Immature natural killer cell (primary cell): Measurements from ENCODE around the gene FLT3. TPM values are rescaled to one million over a fixed set of nuclear protein-coding genes. Genes with fewer than 3 reads are reported as not detected.
"Not testable (repeated sequence)": the region's sequence is repeated elsewhere in the genome, so short reads cannot be mapped to it uniquely, and the experiment has no call there.

Experiments used
- DNase-seq, 3 donors: peaks; one replicate each; pipeline ENCODE4 v3.0.0; 2022; ENCODE audit warnings: mixed read lengths in 1 of 3
- H3K27ac Mint-ChIP-seq, 6 donors: one replicate each; pipeline ENCODE4 v1.8.0; 2020; ENCODE audit warnings: mixed read lengths in 6 of 6, mild to moderate bottlenecking in 5 of 6, inconsistent platforms in 4 of 6, moderate library complexity in 3 of 6
- H3K27me3 Mint-ChIP-seq, 3 donors: one replicate each; pipeline ENCODE4 v1.8.0; 2020 to 2021; ENCODE audit warnings: low read depth in 3 of 3, mild to moderate bottlenecking in 3 of 3, mixed read lengths in 3 of 3, moderate library complexity in 3 of 3, inconsistent platforms in 1 of 3
- H3K36me3 Mint-ChIP-seq, 3 donors: one replicate each; pipeline ENCODE4 v1.8.0; 2020; ENCODE audit warnings: mixed read lengths in 3 of 3, inconsistent platforms in 2 of 3, mild to moderate bottlenecking in 2 of 3
- H3K4me1 Mint-ChIP-seq, 2 donors: one replicate each; pipeline ENCODE4 v1.8.0; 2020; ENCODE audit warnings: inconsistent platforms in 2 of 2, mild to moderate bottlenecking in 2 of 2, mixed read lengths in 2 of 2, moderate library complexity in 1 of 2
- H3K4me3 Mint-ChIP-seq, 5 donors: one replicate each; pipeline ENCODE4 v1.8.0; 2020; ENCODE audit warnings: mild to moderate bottlenecking in 5 of 5, mixed read lengths in 5 of 5, inconsistent platforms in 3 of 5, moderate library complexity in 3 of 5
- H3K9me3 Mint-ChIP-seq, 6 donors: one replicate each; pipeline ENCODE4 v1.8.0; 2020; ENCODE audit warnings: mild to moderate bottlenecking in 6 of 6, mixed read lengths in 6 of 6, inconsistent platforms in 4 of 6, moderate library complexity in 3 of 6
- polyA plus RNA-seq, 3 donors: library from polyadenylated mRNA; unstranded; fragments of 300-500 nt; fragmentation: Illumina TruSeq; gene quantifications; one replicate each; pipeline ENCODE4 v1.2.3, GENCODE V29; 2021

The FLT3 gene
- polyA plus RNA-seq, 3 donors from 2014 or later = 0.80 to 1.6 (median 1.2) TPM

DNA sequence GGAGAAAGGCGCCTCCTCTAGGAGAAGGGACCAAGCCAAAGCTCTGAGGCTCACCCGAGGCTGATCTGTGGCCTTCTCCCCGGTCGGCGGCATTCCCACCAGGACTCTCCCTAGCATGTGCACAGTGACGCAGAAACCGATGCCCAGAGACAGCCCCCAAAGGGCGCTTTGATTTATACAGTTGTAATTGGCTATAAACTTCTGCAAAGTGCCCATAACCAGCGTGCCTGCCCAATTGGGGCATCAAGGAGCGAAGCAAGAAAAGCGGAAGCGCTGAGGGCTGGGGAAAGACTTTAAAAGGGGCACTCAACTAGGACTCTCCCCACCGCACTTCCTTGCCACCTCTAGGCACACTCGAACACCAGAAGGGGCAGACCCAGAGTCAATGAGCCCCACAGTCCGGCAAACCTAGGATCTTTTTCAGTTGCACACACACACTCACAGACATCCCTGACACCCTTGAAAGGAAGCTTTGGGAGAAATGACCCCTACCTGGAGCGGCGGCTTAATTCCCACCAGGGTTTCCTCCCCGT, 133.1 kb downstream of the FLT3 start:
- Mint-ChIP-seq H3K36me3 (no peaks in the 10 kb centered on the region), H3K9me3 (peaks cover 0 to 1% (median 0%) of the 10 kb centered on the region in 6 donors), H3K27ac (no peak overlapping the region), H3K4me1 (no peaks in the 10 kb centered on the region), H3K4me3 (no peak overlapping the region), H3K27me3 (peaks cover 17 to 47% (median 24%) of the 10 kb centered on the region in 3 donors)
- DNase-seq = no peak

- Mint-ChIP-seq H3K9me3 (peaks cover 0 to 1% (median 0%) of the 10 kb centered on the region in 6 donors), H3K27me3 (peaks cover 18 to 48% (median 27%) of the 10 kb centered on the region in 3 donors), H3K36me3 (no peaks in the 10 kb centered on the region), H3K4me1 (no peaks in the 10 kb centered on the region), H3K4me3 (no peak overlapping the region), H3K27ac (no peak overlapping the region)
- no peak for DNase-seq
Measured at GRCh38 chr13:27966641-27967202, 133.7 kb downstream of the FLT3 start.

GRCh38 chr13:27965740-27966640, 134.4 kb downstream of the FLT3 start:
- no peak overlapping the region for H3K4me3 Mint-ChIP-seq
- no peak for DNase-seq
- H3K27me3 Mint-ChIP-seq = peaks cover 18 to 42% (median 29%) of the 10 kb centered on the region in 3 donors
- H3K4me1 Mint-ChIP-seq = no peaks in the 10 kb centered on the region
- H3K27ac Mint-ChIP-seq = no peak overlapping the region
- H3K36me3 Mint-ChIP-seq = no peaks in the 10 kb centered on the region
- peaks cover 0 to 1% (median 0%) of the 10 kb centered on the region in 6 donors for H3K9me3 Mint-ChIP-seq

DNA sequence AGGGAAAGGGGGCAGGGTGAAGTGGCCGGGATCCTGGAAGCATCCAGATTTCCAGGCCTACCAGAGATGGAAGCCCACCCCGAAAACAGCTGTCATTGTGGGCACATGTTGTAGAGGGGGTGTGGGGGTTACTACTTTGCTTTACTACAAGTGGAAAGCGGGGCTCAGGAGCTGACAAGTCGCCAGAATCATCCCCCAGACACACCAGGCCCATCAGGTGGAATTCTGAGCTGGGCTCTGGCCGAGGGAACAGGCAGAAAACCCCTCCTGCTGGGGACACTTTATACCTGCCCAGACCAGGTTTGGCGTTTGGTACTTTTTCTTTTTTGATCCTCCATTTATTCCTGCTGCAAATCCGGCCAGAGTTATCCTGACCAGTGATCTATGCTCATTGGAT, 135.0 kb downstream of the FLT3 start:
- Mint-ChIP-seq H3K4me1 (no peaks in the 10 kb centered on the region), H3K36me3 (no peaks in the 10 kb centered on the region), H3K27me3 (peaks cover 18 to 39% (median 29%) of the 10 kb centered on the region in 3 donors), H3K4me3 (no peak overlapping the region), H3K27ac (no peak overlapping the region), H3K9me3 (peaks cover 0 to 1% (median 0%) of the 10 kb centered on the region in 6 donors)
- no peak for DNase-seq

GRCh38 chr13:27964741-27965323, 135.5 kb downstream of the FLT3 start:
- Mint-ChIP-seq H3K36me3 (no peaks in the 10 kb centered on the region), H3K27ac (no peak overlapping the region), H3K9me3 (peaks cover 0 to 1% (median 0%) of the 10 kb centered on the region in 6 donors), H3K27me3 (peaks cover 18 to 40% (median 30%) of the 10 kb centered on the region in 3 donors), H3K4me3 (no peak overlapping the region), H3K4me1 (peaks cover 3 to 5% of the 10 kb centered on the region in 2 donors)
- DNase-seq = no peak

DNA sequence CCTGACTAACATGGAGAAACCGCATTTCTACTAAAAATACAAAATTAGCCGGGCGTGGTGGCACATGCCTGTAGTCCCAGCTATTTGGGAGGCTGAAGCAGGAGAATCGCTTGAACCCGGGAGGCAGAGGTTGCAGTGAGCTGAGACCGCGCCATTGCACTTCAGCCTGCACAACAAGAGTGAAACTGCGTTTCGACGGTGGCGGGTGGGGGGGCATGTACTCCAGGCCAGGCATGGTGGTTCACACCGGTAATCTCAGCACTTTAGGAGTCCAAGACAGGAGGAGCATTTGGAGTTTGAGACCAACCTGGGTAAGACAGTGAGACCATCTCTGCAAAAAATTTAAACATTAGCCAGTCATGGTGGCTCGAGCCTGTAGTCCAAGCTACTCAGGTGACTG, 136.2 kb downstream of the FLT3 start:
- H3K27ac Mint-ChIP-seq, DNase-seq, H3K4me1 Mint-ChIP-seq, H3K4me3 Mint-ChIP-seq, H3K36me3 Mint-ChIP-seq, H3K9me3 Mint-ChIP-seq: not testable (repeated sequence)
- peaks cover 13 to 38% (median 30%) of the 10 kb centered on the region in 3 donors for H3K27me3 Mint-ChIP-seq

- Mint-ChIP-seq H3K27ac (no peak overlapping the region), H3K4me1 (peaks cover 3 to 5% of the 10 kb centered on the region in 2 donors), H3K9me3 (no peaks in the 10 kb centered on the region), H3K36me3 (no peaks in the 10 kb centered on the region), H3K27me3 (peaks cover 15 to 41% (median 33%) of the 10 kb centered on the region in 3 donors), H3K4me3 (no peak overlapping the region)
- DNase-seq = no peak
Measured at GRCh38 chr13:27963491-27963890, 136.9 kb downstream of the FLT3 start.

DNA sequence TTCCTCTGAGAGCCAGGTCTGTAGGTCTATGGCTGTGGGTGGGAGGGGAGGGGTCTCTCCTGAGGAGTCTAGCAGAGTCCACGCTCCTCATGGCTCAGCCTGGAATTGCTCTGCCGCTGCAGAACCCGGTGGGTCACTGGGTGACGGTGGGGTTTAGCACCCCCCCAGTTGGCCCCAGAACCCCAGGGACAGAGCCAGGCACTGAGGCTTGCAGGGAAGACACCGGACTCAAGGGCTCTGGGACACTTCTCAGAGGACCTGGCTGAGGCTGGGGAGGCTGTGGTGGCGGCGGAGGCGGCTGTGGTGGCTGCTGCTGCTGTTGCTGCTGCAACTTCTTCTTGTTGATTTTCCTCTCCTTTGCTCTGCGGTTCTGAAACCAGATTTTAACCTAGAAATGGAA, 137.4 kb downstream of the FLT3 start:
- Mint-ChIP-seq H3K27ac (no peak overlapping the region), H3K4me3 (no peak overlapping the region)

GRCh38 chr13:27962128-27962841, 138.1 kb downstream of the FLT3 start:
- Mint-ChIP-seq H3K27me3 (peaks cover 15 to 39% (median 31%) of the 10 kb centered on the region in 3 donors), H3K9me3 (no peaks in the 10 kb centered on the region), H3K27ac (no peak overlapping the region), H3K4me1 (peaks cover 3 to 5% of the 10 kb centered on the region in 2 donors), H3K36me3 (no peaks in the 10 kb centered on the region), H3K4me3 (no peak overlapping the region)
- DNase-seq = no peak

More for the DNA sequence above, 137.4 kb downstream of the FLT3 start:
- Mint-ChIP-seq H3K36me3 (no peaks in the 10 kb centered on the region), H3K9me3 (no peaks in the 10 kb centered on the region), H3K4me1 (peaks cover 3 to 5% of the 10 kb centered on the region in 2 donors), H3K27me3 (peaks cover 15 to 44% (median 33%) of the 10 kb centered on the region in 3 donors)
- no peak for DNase-seq

DNA sequence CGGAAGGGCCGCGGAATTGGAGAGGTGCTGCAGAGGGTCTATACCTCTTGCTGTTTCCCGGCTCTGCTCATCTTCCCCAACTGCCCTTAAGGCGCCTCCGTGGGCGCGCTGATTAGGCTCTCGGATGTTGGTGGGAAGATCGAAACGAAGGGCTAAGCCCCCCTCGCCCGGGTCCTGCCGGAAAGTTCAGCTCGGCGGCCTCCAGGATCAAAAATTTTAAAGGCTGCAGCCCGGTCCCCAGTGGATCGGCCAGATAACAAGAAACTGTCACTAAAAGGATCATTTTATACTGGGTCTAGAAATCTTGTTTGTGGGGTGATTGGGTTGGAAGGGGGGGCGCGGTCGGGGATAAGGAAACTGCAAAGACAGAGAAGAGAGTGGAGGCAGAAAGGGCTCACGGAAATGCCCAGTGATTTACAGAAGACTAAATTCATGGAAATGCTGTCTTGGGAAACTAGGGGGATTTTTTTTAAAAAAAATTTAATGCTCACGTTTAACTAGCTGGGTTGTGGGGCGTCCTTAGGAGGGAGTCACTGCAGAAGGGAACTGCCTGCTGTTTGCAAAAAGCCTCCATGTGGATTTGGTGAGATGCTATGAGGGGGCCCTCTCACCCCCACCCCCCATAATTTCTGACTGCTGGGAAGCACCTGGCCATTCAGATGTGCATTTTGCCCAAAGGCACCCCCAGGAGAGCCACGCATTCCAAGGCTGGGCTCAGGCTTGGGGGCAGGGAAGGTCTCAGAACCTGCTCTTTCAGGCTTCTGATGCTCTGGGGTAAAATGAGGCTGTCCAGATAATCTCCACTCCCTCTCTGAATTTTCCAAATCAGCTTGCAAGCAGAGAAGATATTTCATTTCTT, 138.9 kb downstream of the FLT3 start:
- peak overlapping the region in 1 of 5 donors; percentile 1 for H3K4me3 Mint-ChIP-seq
- H3K9me3 Mint-ChIP-seq = no peaks in the 10 kb centered on the region

DNA sequence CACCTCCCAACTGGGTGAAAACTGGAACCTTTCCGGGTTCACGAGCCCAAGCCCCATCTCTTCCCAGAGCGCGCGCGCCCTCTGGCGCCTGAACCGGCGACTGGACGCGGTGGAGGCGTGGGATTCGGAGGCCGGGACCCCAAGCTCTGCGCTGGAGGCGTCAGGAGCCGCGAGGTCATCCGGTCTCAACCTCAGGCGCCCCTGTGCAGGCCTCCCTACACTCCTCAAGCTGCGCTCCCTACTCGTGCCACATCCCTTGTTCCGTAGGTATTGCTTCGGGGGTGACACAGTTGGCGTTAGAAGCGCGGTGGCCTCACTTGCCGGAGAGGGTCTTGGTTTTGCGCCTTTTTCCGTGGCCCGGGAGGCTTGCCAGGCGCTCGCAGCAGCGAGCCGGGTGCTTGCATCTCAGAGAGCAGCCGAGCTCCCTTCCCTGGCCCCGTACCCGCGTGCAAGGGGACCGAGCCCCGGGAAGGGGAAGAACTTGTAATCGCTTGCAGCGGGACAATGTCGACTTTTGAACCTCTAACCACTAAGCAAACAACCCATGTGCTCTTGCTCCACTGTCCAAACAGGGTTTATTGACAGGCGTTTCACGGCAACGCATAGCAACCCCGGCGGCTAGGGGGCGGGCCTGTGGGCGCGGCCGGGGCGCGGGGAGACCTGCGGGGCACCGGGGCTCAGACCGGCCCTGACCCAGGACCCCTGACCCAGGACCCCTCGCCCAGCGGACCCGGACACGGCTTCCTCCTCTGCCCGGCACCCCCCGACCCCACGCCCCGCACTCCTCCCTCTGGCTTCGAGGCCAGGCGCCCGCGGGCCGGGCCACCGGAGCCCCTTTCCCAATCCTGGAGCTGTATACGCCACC, 139.8 kb downstream of the FLT3 start:
- H3K4me1 Mint-ChIP-seq = peaks cover 3 to 5% of the 10 kb centered on the region in 2 donors
- H3K27me3 Mint-ChIP-seq = peaks cover 26 to 42% (median 37%) of the 10 kb centered on the region in 3 donors
- no peak overlapping the region for H3K27ac Mint-ChIP-seq
- H3K9me3 Mint-ChIP-seq = peaks cover 0 to 2% (median 0%) of the 10 kb centered on the region in 6 donors
- no peaks in the 10 kb centered on the region for H3K36me3 Mint-ChIP-seq
- DNase-seq = peak in 1 of 3 donors; percentile 10
- H3K4me3 Mint-ChIP-seq = peak overlapping the region in 1 of 5 donors; percentile 53

More for the DNA sequence above, 138.9 kb downstream of the FLT3 start:
- no peaks in the 10 kb centered on the region for H3K36me3 Mint-ChIP-seq
- no peak overlapping the region for H3K27ac Mint-ChIP-seq
- H3K27me3 Mint-ChIP-seq = peaks cover 19 to 40% (median 34%) of the 10 kb centered on the region in 3 donors
- H3K4me1 Mint-ChIP-seq = peaks cover 3 to 5% of the 10 kb centered on the region in 2 donors
- no peak for DNase-seq

- H3K27ac Mint-ChIP-seq = no peak overlapping the region
- peaks cover 28 to 43% (median 39%) of the 10 kb centered on the region in 3 donors for H3K27me3 Mint-ChIP-seq
- H3K4me3 Mint-ChIP-seq = peak overlapping the region in 2 of 5 donors; percentile 46 to 53
- H3K9me3 Mint-ChIP-seq = peaks cover 0 to 2% (median 0%) of the 10 kb centered on the region in 6 donors
- no peaks in the 10 kb centered on the region for H3K36me3 Mint-ChIP-seq
- no peak for DNase-seq
- peaks cover 3 to 5% of the 10 kb centered on the region in 2 donors for H3K4me1 Mint-ChIP-seq
Measured at GRCh38 chr13:27959976-27960361, 140.4 kb downstream of the FLT3 start.
